Esophagus squamous epithelium (tissue), 4 donors: ENCODE measurements around the gene SPRY2.

Experiments
- POLR2A ChIP-seq, 4 donors: fragments of 450-650 bp; IDR thresholded peaks; one replicate each; pipeline ENCODE4 v1.6.1; 2017; ENCODE audit warnings: antibody characterized with exemption in 4 of 4, mild to moderate bottlenecking in 4 of 4, moderate library complexity in 3 of 4
- TF ChIP-seq, protein P1 (sequence below), 6 experiments: fragments of 450-650 bp in 4 of 6; fragments of 200-600 bp in 2 of 6; sonication (generic) in 2 of 6; IDR thresholded peaks; one replicate each; pipeline ENCODE4 v1.5.1; 2016 to 2019; ENCODE audit warnings: antibody characterized with exemption in 6 of 6, mild to moderate bottlenecking in 4 of 6, moderate library complexity in 4 of 6

DNA sequence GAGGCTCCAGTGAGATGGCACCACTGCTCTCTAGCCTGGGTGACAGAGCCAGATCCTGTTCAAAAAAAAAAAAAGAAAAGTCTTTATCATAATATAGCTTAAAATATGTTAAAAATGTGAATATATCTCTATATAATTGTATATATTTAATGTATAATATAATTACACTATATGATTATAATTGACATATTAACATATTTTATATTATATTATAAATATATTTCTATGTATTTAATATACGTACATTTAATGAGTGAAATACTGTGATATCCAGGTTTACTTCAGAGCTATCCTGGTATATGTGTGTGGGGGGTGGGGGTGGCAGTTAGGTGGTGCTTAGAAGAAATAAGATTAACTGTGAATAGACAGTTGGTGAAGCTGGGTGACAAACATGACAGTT lies 35.6 kb upstream of the SPRY2 start:
- TF ChIP-seq, protein P1, sequence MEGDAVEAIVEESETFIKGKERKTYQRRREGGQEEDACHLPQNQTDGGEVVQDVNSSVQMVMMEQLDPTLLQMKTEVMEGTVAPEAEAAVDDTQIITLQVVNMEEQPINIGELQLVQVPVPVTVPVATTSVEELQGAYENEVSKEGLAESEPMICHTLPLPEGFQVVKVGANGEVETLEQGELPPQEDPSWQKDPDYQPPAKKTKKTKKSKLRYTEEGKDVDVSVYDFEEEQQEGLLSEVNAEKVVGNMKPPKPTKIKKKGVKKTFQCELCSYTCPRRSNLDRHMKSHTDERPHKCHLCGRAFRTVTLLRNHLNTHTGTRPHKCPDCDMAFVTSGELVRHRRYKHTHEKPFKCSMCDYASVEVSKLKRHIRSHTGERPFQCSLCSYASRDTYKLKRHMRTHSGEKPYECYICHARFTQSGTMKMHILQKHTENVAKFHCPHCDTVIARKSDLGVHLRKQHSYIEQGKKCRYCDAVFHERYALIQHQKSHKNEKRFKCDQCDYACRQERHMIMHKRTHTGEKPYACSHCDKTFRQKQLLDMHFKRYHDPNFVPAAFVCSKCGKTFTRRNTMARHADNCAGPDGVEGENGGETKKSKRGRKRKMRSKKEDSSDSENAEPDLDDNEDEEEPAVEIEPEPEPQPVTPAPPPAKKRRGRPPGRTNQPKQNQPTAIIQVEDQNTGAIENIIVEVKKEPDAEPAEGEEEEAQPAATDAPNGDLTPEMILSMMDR (IDR thresholded peaks at IDR 0.05), result no peak
- no peak for TF ChIP-seq POLR2A (IDR thresholded peaks at IDR 0.05)
